K562 (cell line): ENCODE measurements around the gene DCTN1.

Experiments used
- ATF4 ChIP-seq: fragments of 450-650 bp; formaldehyde crosslinking; IDR thresholded peaks from 2 replicates; pipeline ENCODE4 v1.4.0; 2022; ENCODE audit warnings: mild to moderate bottlenecking, moderate library complexity
- NBN ChIP-seq: fragments of 450-650 bp; IDR thresholded peaks from 2 replicates; pipeline ENCODE4 v1.6.1; 2016; ENCODE audit warnings: low read depth, mild to moderate bottlenecking
- NRF1 ChIP-seq, 2 experiments: fragments of 450-650 bp; IDR thresholded peaks in 1 of 2; conservative IDR thresholded peaks in 1 of 2; 2 replicates each; pipeline ENCODE4 v1.6.1; 2014; ENCODE audit warnings: mild to moderate bottlenecking in 2 of 2
- PHF8 ChIP-seq: fragments of 200-600 bp; sonication (generic); IDR thresholded peaks from 2 replicates; pipeline ENCODE4 v1.6.1; 2012; ENCODE audit warnings: mixed run types, mild to moderate bottlenecking, inconsistent platforms, low read length, moderate library complexity, borderline replicate concordance
- REST ChIP-seq, 2 experiments: fragments of 450-650 bp; formaldehyde crosslinking in 1 of 2; IDR thresholded peaks; 2 replicates each; pipeline versions ENCODE4 v1.4.0 to v1.6.1; 2014 to 2020; ENCODE audit warnings: mild to moderate bottlenecking in 2 of 2, borderline replicate concordance in 1 of 2, low read depth in 1 of 2
- YY1 ChIP-seq, 3 experiments: IDR thresholded peaks; 2 replicates each; pipeline ENCODE4 v1.6.1; 2011; ENCODE audit warnings: low read length in 2 of 3, mild to moderate bottlenecking in 2 of 3, moderate library complexity in 2 of 3, borderline replicate concordance in 1 of 3, control low read depth in 1 of 3, low read depth in 1 of 3; ENCODE audit not compliant: insufficient read depth in 3 of 3, insufficient replicate concordance in 2 of 3, control insufficient read depth in 1 of 3, insufficient read length in 1 of 3; ENCODE audit errors: extremely low read depth in 1 of 3
- ZEB2 ChIP-seq: fragments of 450-650 bp; IDR thresholded peaks from 2 replicates; pipeline ENCODE4 v1.6.1; 2016
- ZNF232 ChIP-seq: sonication (generic); formaldehyde crosslinking; IDR thresholded peaks from 2 replicates; pipeline ENCODE4 v1.8.0; 2022; ENCODE audit warnings: mild to moderate bottlenecking, missing genetic modification reagents

- TF ChIP-seq PHF8 (no peak), NRF1 (conservative IDR thresholded peaks at IDR 0.05 in 1 of 2, IDR thresholded peaks at IDR 0.05 in 1 of 2) (no peak), ATF4 (CRISPR knock-in tag) (no peak), YY1 (IDR thresholded peaks at IDR 0.05; ENCODE audit: borderline replicate concordance in 1 of 3, control insufficient read depth in 1 of 3, extremely low read depth in 1 of 3, insufficient read depth in 3 of 3, insufficient read length in 1 of 3, insufficient replicate concordance in 2 of 3, low read depth in 1 of 3, low read length in 2 of 3) (no peak), ZEB2 (no peak), REST (IDR thresholded peaks at IDR 0.05; ENCODE audit: borderline replicate concordance) (no peak), REST (CRISPR knock-in tag; IDR thresholded peaks at IDR 0.05; ENCODE audit: low read depth) (no peak), NBN (no peak), ZNF232 (no peak)
Observed at GRCh38 chr2:74368499-74368898, 11.6 kb downstream of the DCTN1 start.
